Spleen (tissue), 11 donors: Measurements from ENCODE around the gene AHDC1. TPM values are rescaled to one million over a fixed set of nuclear protein-coding genes. Genes with fewer than 3 reads are reported as not detected.

Source experiments
- DNase-seq: peaks from one replicate; pipeline ENCODE4 v3.0.0-alpha.2; 2020
- H3K27ac ChIP-seq, 8 donors: fragments of 200-600 bp; sonication (generic) in 7 of 8; 1 replicate in 4 of 8; 2 replicates in 4 of 8; pipeline versions ENCODE4 v1.5.0 to v1.8.0; 2016 to 2021; ENCODE audit warnings: inconsistent platforms in 4 of 8, mild to moderate bottlenecking in 4 of 8, moderate library complexity in 1 of 8
- H3K27me3 ChIP-seq, 7 donors: fragments of 200-600 bp; sonication (generic) in 6 of 7; replicated peaks in 1 of 7; 1 replicate in 4 of 7; 2 replicates in 3 of 7; pipeline versions ENCODE4 v1.5.0 to v1.8.0; 2016 to 2021; ENCODE audit warnings: inconsistent platforms in 3 of 7, mild to moderate bottlenecking in 1 of 7
- H3K36me3 ChIP-seq, 6 donors: fragments of 200-600 bp; sonication (generic) in 5 of 6; 1 replicate in 4 of 6; 2 replicates in 2 of 6; pipeline versions ENCODE4 v1.5.0 to v1.8.0; 2016 to 2021; ENCODE audit warnings: inconsistent platforms in 2 of 6
- H3K4me1 ChIP-seq, 6 donors: fragments of 200-600 bp; sonication (generic) in 5 of 6; 1 replicate in 3 of 6; 2 replicates in 3 of 6; pipeline versions ENCODE4 v1.5.0 to v1.8.0; 2016 to 2021; ENCODE audit warnings: inconsistent platforms in 3 of 6
- H3K4me3 ChIP-seq, 8 donors: fragments of 200-600 bp; sonication (generic) in 7 of 8; 1 replicate in 4 of 8; 2 replicates in 4 of 8; pipeline versions ENCODE4 v1.5.0 to v1.8.0; 2016 to 2021; ENCODE audit warnings: inconsistent platforms in 4 of 8, mild to moderate bottlenecking in 4 of 8, moderate library complexity in 2 of 8
- H3K9me3 ChIP-seq, 8 donors: fragments of 200-600 bp; sonication (generic) in 7 of 8; 1 replicate in 4 of 8; 2 replicates in 4 of 8; pipeline versions ENCODE4 v1.5.0 to v1.8.0; 2016 to 2021; ENCODE audit warnings: inconsistent platforms in 4 of 8
- CTCF ChIP-seq, 11 experiments: fragments of 200-600 bp in 7 of 11; fragments of 450-650 bp in 4 of 11; sonication (generic) in 4 of 11; IDR thresholded peaks in 8 of 11; conservative IDR thresholded peaks in 3 of 11; 1 replicate in 7 of 11; 2 replicates in 4 of 11; pipeline versions ENCODE4 v1.4.0 to v1.8.0; 2016 to 2021; ENCODE audit warnings: antibody characterized with exemption in 11 of 11, inconsistent platforms in 4 of 11, mild to moderate bottlenecking in 1 of 11
- POLR2A ChIP-seq, 3 donors: fragments of 450-650 bp; IDR thresholded peaks; one replicate each; pipeline ENCODE4 v1.5.1; 2017; ENCODE audit warnings: antibody characterized with exemption in 3 of 3, mild to moderate bottlenecking in 1 of 3
- POLR2AphosphoS5 ChIP-seq, 3 donors: sonication (generic); formaldehyde crosslinking; IDR thresholded peaks; one replicate each; pipeline ENCODE4 v1.5.1; 2017; ENCODE audit warnings: antibody characterized with exemption in 3 of 3
- WGBS, 5 donors: extraction: QIAGEN DNeasy Blood & Tissue Kit in 3 of 5; methylation state at CpG; one replicate each; pipeline versions ENCODE4 v1.1.5 to v1.1.7; 2013 to 2018; 5-methylcytosine and 5-hydroxymethylcytosine counted together
- intact Hi-C: fragments of 100-400 bp; cut with DNase I; formaldehyde crosslinking; loops from one replicate; pipeline ENCODE4 v1.15.0; 2023; ENCODE audit warnings: low total_unique reads
- polyA plus RNA-seq, 3 donors: library from polyadenylated mRNA; stranded (reverse); fragments of 200-250 nt; gene quantifications; one replicate each; pipeline ENCODE4 v1.2.1, GENCODE V29; 2013
- total RNA-seq, 7 donors: library from RNA; depleted of rRNA in 3 of 7; stranded (reverse); fragments of >200 nt in 3 of 7; fragmentation: NEBNext Ultra II Directional in 4 of 7; extraction: Animal tissue kit (Norgen Biotek cat#: 25700) in 4 of 7; gene quantifications; one replicate each; pipeline versions ENCODE4 v1.1.0 to v1.2.1, GENCODE V29; 2016 to 2021
- donor health status: healthy with polysubstance abuse.
- donor health status: DM: no; HTN: no; CAD: no; lungs with moderate emphysema.
- donor health status: DM: no; HTN: no; CAD: no.
- donor health status: Bipolar disorder and iron deficiency.
- donor health status: healthy.
- donor health status: DM: no; HTN: no; CAD: no.
- donor health status: DM: yes; HTN: yes; CAD: no.

The AHDC1 gene
- total and polyA plus RNA-seq, 10 donors = 3.2 to 104 (median 42.7) TPM

DNA sequence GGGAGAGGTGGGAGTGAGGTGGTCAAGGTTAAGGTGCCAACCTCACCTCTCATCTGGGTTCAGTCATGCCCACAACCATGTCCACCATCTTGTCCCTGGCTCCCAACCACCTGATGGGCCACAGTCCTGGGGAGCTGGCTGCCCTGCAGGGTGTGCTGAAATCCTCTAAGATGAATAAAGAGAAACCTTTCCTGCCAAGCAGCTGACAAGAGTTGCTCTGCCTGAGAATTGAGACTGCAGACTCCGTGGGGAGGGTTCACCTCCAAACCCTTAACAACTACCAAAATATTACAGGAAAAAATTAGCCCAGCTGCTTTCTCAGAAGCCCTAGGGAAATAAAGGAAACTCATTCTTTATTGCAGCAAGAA lies 46.2 kb upstream of the AHDC1 start:
- WGBS, 5 donors = 36 to 75% (median 58%) methylated on average over 1 of the region's 1 CpG
- peak overlapping the region in 3 of 8 donors; percentile 6 to 47 (median 44) for H3K27ac ChIP-seq

GRCh38 chr1:27649306-27649635 lies 45.3 kb upstream of the AHDC1 start:
- Histone ChIP-seq H3K36me3 (no peaks in the 10 kb centered on the region), H3K4me1 (peaks cover 0 to 56% (median 17%) of the 10 kb centered on the region in 6 donors), H3K27ac (no peak overlapping the region), H3K9me3 (no peaks in the 10 kb centered on the region), H3K27me3 (no peaks in the 10 kb centered on the region), H3K4me3 (no peak overlapping the region)
- TF ChIP-seq CTCF (IDR thresholded peaks at IDR 0.05 in 8 of 11, conservative IDR thresholded peaks at IDR 0.05 in 3 of 11) (no peak), POLR2AphosphoS5 (IDR thresholded peaks at IDR 0.05) (no peak), POLR2A (IDR thresholded peaks at IDR 0.05) (no peak)
- WGBS, 5 donors = 84 to 92% (median 87%) methylated on average over 11 of the region's 11 CpGs
- intact Hi-C loops = no loop called here
- DNase-seq = no peak

More for the DNA sequence above, 46.2 kb upstream of the AHDC1 start:
- H3K27me3 ChIP-seq = no peaks in the 10 kb centered on the region
- DNase-seq = no peak
- peaks cover 0 to 54% (median 18%) of the 10 kb centered on the region in 6 donors for H3K4me1 ChIP-seq
- H3K4me3 ChIP-seq = no peak overlapping the region
- no peaks in the 10 kb centered on the region for H3K9me3 ChIP-seq
- TF ChIP-seq POLR2A (IDR thresholded peaks at IDR 0.05) (no peak), POLR2AphosphoS5 (IDR thresholded peaks at IDR 0.05) (no peak), CTCF (IDR thresholded peaks at IDR 0.05 in 8 of 11, conservative IDR thresholded peaks at IDR 0.05 in 3 of 11) (no peak)
- H3K36me3 ChIP-seq = no peaks in the 10 kb centered on the region
- intact Hi-C loops = no loop called here

GRCh38 chr1:27648602-27649305 lies 44.8 kb upstream of the AHDC1 start:
- no peaks in the 10 kb centered on the region for H3K9me3 ChIP-seq
- H3K36me3 ChIP-seq = no peaks in the 10 kb centered on the region
- no peak for DNase-seq
- intact Hi-C loops = no loop called here
- TF ChIP-seq CTCF (IDR thresholded peaks at IDR 0.05 in 8 of 11, conservative IDR thresholded peaks at IDR 0.05 in 3 of 11) (no peak), POLR2AphosphoS5 (IDR thresholded peaks at IDR 0.05) (no peak), POLR2A (IDR thresholded peaks at IDR 0.05) (no peak)
- no peak overlapping the region for H3K27ac ChIP-seq
- peaks cover 0 to 61% (median 22%) of the 10 kb centered on the region in 6 donors for H3K4me1 ChIP-seq
- H3K4me3 ChIP-seq = no peak overlapping the region
- 75 to 95% (median 80%) methylated on average over 5 to 6 of the region's 6 CpGs for WGBS, 5 donors
- H3K27me3 ChIP-seq = no peaks in the 10 kb centered on the region

- H3K9me3 ChIP-seq = no peaks in the 10 kb centered on the region
- TF ChIP-seq CTCF (IDR thresholded peaks at IDR 0.05 in 8 of 11, conservative IDR thresholded peaks at IDR 0.05 in 3 of 11) (no peak), POLR2A (IDR thresholded peaks at IDR 0.05) (no peak), POLR2AphosphoS5 (IDR thresholded peaks at IDR 0.05) (no peak)
- intact Hi-C loops = no loop called here
- H3K4me1 ChIP-seq = peaks cover 0 to 66% (median 27%) of the 10 kb centered on the region in 6 donors
- no peak for DNase-seq
- no peaks in the 10 kb centered on the region for H3K27me3 ChIP-seq
- no peak overlapping the region for H3K4me3 ChIP-seq
- peak overlapping the region in 2 of 8 donors; percentile 11 to 64 for H3K27ac ChIP-seq
- no peaks in the 10 kb centered on the region for H3K36me3 ChIP-seq
- 87 to 92% (median 90%) methylated on average over 5 of the region's 5 CpGs for WGBS, 5 donors
These were observed 43.4 kb upstream of the AHDC1 start for GRCh38 chr1:27647328-27647727.
